ENCODE data around the gene AP2B1. TPM values are rescaled to one million over a fixed set of nuclear protein-coding genes. Genes with fewer than 3 reads are reported as not detected.

AP2B1 gene
- 74.9 and 77.3 TPM in 2 replicates for polyA plus RNA-seq (2013)

DNA sequence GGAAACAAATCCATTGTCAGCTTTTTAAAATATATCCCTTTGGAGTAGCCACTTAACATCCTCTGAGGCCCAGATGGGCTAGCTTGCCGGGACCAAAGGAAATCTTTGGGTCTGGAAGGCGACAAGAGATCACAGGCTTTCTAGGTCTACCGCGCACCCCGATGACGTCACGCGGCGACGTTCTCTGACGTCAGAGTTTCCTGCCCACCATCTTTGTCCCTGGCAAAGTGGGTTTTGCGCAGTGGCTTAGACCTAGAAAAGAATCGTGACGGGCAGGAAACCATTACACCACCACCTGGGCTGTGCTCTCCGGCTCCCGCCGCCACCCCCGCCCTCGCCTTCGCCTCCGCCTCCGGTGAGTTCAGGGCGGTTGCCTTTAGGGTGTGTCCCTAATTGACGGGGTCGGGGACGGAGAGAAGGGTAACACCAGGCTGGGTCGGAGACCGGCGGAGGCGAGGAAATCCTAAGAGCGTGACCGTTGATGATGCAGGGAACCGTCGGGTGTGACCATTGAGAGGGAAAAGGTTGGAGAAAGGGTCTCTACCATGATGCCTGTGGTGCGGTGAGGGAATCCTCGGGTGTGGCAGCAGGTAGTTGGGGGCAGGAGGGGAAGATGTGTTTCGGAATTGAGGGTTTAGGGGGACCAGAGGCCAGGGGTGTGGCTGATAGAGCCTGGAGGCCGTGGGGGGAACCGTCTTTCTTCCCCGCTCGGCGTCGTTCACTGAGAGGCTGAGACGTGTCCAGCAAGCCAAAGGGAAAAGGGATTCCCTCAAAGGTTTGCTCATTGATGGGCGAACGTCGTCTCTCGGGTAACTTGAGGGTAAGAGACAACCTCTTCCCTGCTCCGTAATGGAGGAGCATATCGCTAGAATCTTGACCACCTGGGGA is at the start of gene AP2B1:
TSS of gene AP2B1 (plus strand) at position 249 of the 888 bp plus-strand sequence. CDS start 6,709 bp downstream, outside the sequence.
- WGBS (ENCODE audit: extremely low coverage, insufficient coverage, insufficient read length): no CpG with 5 or more reads among the region's 50 CpGs
- H3K9me3 ChIP-seq (ENCODE audit: insufficient read depth, low read depth, low read length): no peaks in the 10 kb centered on the region
- H4K8ac ChIP-seq (ENCODE audit: low read depth, low read length): peak within 1 kb of the TSS; percentile 100
- H3K36me3 ChIP-seq (ENCODE audit: control insufficient read depth in 1 of 2, insufficient read depth in 2 of 2, low read length in 2 of 2): peaks cover 1% of the 10 kb centered on the region in 2 experiments
- peaks cover 2 to 4% of the 10 kb centered on the region in 2 experiments for H3K4me1 ChIP-seq (ENCODE audit: control insufficient read depth in 1 of 2, insufficient read depth in 2 of 2, low read length in 2 of 2)
- peak within 1 kb of the TSS; percentile 91 for H4K12ac ChIP-seq (ENCODE audit: low read depth, low read length)
- peak within 1 kb of the TSS; percentile 73 for H3K14ac ChIP-seq (ENCODE audit: low read length)
- peak within 1 kb of the TSS; percentile 50 for H2AK5ac ChIP-seq (ENCODE audit: low read length)
- H3K4me3 ChIP-seq (ENCODE audit: low read depth, low read length): peak within 1 kb of the TSS; percentile 85
- peak within 1 kb of the TSS; percentile 95 for H2AFZ ChIP-seq (ENCODE audit: insufficient read depth, low read length, poor library complexity)
- peaks cover 7% of the 10 kb centered on the region for H3K79me1 ChIP-seq (ENCODE audit: low read length)
- peak within 1 kb of the TSS; percentile 55 for H3K18ac ChIP-seq (ENCODE audit: low read length)
- peak within 1 kb of the TSS; percentile 71 for H3K4me2 ChIP-seq (ENCODE audit: low read length)
- peaks cover 8% of the 10 kb centered on the region for H3K79me2 ChIP-seq (ENCODE audit: control insufficient read depth, insufficient read depth, low read length, poor library complexity)
- H4K91ac ChIP-seq (ENCODE audit: low read depth, low read length): peak within 1 kb of the TSS; percentile 85
- peak within 1 kb of the TSS; percentile 80 for H3K4ac ChIP-seq (ENCODE audit: low read depth, low read length)
- no peaks in the 10 kb centered on the region for H3K27me3 ChIP-seq (ENCODE audit: insufficient read depth, low read length)
- H3K9ac ChIP-seq (ENCODE audit: low read length): peak within 1 kb of the TSS; percentile 77
- H2BK120ac ChIP-seq (ENCODE audit: insufficient read depth, low read length, poor library complexity): peak within 1 kb of the TSS; percentile 53
- H2BK5ac ChIP-seq (ENCODE audit: low read depth, low read length, poor library complexity): peak within 1 kb of the TSS; percentile 53
- H2BK12ac ChIP-seq (ENCODE audit: low read length): no peak within 1 kb of the TSS
- H3K23ac ChIP-seq (ENCODE audit: low read length): peak within 1 kb of the TSS; percentile 4
- peak; percentile 96 to 100 for DNase-seq
- H3K27ac ChIP-seq (ENCODE audit: low read depth, low read length): peak within 1 kb of the TSS; percentile 72

DNA sequence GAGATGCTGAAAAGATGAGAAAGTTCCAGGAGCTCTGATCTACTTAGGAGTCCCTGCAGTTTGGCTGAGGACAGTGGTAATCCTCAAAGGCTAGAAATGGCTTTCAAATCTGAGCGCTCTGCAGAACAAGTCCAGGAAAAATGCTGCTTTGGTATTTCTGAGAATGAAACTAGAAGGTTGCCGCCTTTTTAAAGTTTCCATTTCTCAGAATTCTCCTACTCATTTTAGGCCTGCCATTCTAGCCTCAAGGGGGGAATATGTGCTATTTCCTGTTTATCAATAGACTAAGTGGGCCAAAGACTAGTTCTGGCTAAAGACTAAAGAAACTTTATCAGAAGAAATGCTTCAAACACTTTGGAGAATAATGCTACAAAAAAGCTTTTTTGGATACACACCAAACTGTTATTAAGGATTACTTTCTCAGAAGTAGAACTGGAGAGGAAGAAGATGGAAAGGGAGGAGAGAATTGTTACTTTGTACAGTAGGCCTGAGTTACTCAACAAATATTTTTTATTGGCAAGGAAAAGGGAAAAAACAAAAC is 49.5 kb upstream of the AP2B1 start, which contains the start of gene SLFN12L:
TSS of gene SLFN12L (minus strand) at position 78 of the 541 bp plus-strand sequence. CDS start 15,314 bp downstream, outside the sequence.
- H3K4me3 ChIP-seq (ENCODE audit: low read depth, low read length): no peak within 1 kb of the TSS
- H3K18ac ChIP-seq (ENCODE audit: low read length): no peak within 1 kb of the TSS
- no CpG with 5 or more reads among the region's 2 CpGs for WGBS (ENCODE audit: extremely low coverage, insufficient coverage, insufficient read length)
- no peak within 1 kb of the TSS for H2AK5ac ChIP-seq (ENCODE audit: low read length)
- H3K23ac ChIP-seq (ENCODE audit: low read length): no peak within 1 kb of the TSS
- no peak within 1 kb of the TSS for H4K91ac ChIP-seq (ENCODE audit: low read depth, low read length)
- no peak for DNase-seq
- H2AFZ ChIP-seq (ENCODE audit: insufficient read depth, low read length, poor library complexity): no peak within 1 kb of the TSS
- no peaks in the 10 kb centered on the region for H3K79me2 ChIP-seq (ENCODE audit: control insufficient read depth, insufficient read depth, low read length, poor library complexity)
- no peaks in the 10 kb centered on the region for H3K4me1 ChIP-seq (ENCODE audit: control insufficient read depth in 1 of 2, insufficient read depth in 2 of 2, low read length in 2 of 2)
- H2BK5ac ChIP-seq (ENCODE audit: low read depth, low read length, poor library complexity): no peak within 1 kb of the TSS
- no peaks in the 10 kb centered on the region for H3K9me3 ChIP-seq (ENCODE audit: insufficient read depth, low read depth, low read length)
- no peak within 1 kb of the TSS for H3K9ac ChIP-seq (ENCODE audit: low read length)
- H3K4me2 ChIP-seq (ENCODE audit: low read length): no peak within 1 kb of the TSS
- no peak within 1 kb of the TSS for H2BK12ac ChIP-seq (ENCODE audit: low read length)
- no peak within 1 kb of the TSS for H3K14ac ChIP-seq (ENCODE audit: low read length)
- H3K27me3 ChIP-seq (ENCODE audit: insufficient read depth, low read length): no peaks in the 10 kb centered on the region
- no peaks in the 10 kb centered on the region for H3K36me3 ChIP-seq (ENCODE audit: control insufficient read depth in 1 of 2, insufficient read depth in 2 of 2, low read length in 2 of 2)
- H2BK120ac ChIP-seq (ENCODE audit: insufficient read depth, low read length, poor library complexity): no peak within 1 kb of the TSS
- no peak within 1 kb of the TSS for H4K8ac ChIP-seq (ENCODE audit: low read depth, low read length)
- no peak within 1 kb of the TSS for H4K12ac ChIP-seq (ENCODE audit: low read depth, low read length)
- H3K79me1 ChIP-seq (ENCODE audit: low read length): no peaks in the 10 kb centered on the region
- no peak within 1 kb of the TSS for H3K27ac ChIP-seq (ENCODE audit: low read depth, low read length)
- H3K4ac ChIP-seq (ENCODE audit: low read depth, low read length): no peak within 1 kb of the TSS

DNA sequence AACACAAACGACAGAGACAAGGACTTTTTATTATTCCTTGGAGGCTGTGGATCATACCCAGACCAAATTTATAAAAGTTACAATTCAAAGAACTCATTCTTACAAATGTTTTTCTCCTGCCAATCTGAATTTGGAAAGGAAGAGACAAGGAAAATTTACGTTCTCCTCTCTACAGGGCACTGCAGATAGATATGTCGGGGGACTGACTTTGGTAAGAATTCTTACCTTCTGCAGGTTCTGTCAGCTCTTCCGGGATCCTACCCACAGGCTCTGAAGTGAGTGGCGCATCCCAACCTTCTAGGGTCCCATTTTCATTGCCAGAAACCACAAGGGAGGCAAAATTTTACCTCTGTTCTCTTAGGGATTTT is 47.5 kb upstream of the AP2B1 start:
- no peak overlapping the region for H2BK120ac ChIP-seq (ENCODE audit: insufficient read depth, low read length, poor library complexity)
- no peak overlapping the region for H2BK12ac ChIP-seq (ENCODE audit: low read length)
- no peak overlapping the region for H4K12ac ChIP-seq (ENCODE audit: low read depth, low read length)
- no peak overlapping the region for H3K4me3 ChIP-seq (ENCODE audit: low read depth, low read length)
- H2AK5ac ChIP-seq (ENCODE audit: low read length): no peak overlapping the region
- H4K91ac ChIP-seq (ENCODE audit: low read depth, low read length): no peak overlapping the region
- no peak overlapping the region for H2AFZ ChIP-seq (ENCODE audit: insufficient read depth, low read length, poor library complexity)
- no peak overlapping the region for H2BK5ac ChIP-seq (ENCODE audit: low read depth, low read length, poor library complexity)
- H3K79me1 ChIP-seq (ENCODE audit: low read length): no peaks in the 10 kb centered on the region
- H3K9me3 ChIP-seq (ENCODE audit: insufficient read depth, low read depth, low read length): no peaks in the 10 kb centered on the region
- H3K23ac ChIP-seq (ENCODE audit: low read length): no peak overlapping the region
- no peak overlapping the region for H3K4ac ChIP-seq (ENCODE audit: low read depth, low read length)
- no peak overlapping the region for H3K14ac ChIP-seq (ENCODE audit: low read length)
- H3K4me1 ChIP-seq (ENCODE audit: control insufficient read depth in 1 of 2, insufficient read depth in 2 of 2, low read length in 2 of 2): no peaks in the 10 kb centered on the region
- no peaks in the 10 kb centered on the region for H3K79me2 ChIP-seq (ENCODE audit: control insufficient read depth, insufficient read depth, low read length, poor library complexity)
- no peak overlapping the region for H3K18ac ChIP-seq (ENCODE audit: low read length)
- no peak for DNase-seq
- no peak overlapping the region for H4K8ac ChIP-seq (ENCODE audit: low read depth, low read length)
- no peak overlapping the region for H3K4me2 ChIP-seq (ENCODE audit: low read length)
- H3K9ac ChIP-seq (ENCODE audit: low read length): no peak overlapping the region
- no peaks in the 10 kb centered on the region for H3K27me3 ChIP-seq (ENCODE audit: insufficient read depth, low read length)
- H3K27ac ChIP-seq (ENCODE audit: low read depth, low read length): no peak overlapping the region
- WGBS (ENCODE audit: extremely low coverage, insufficient coverage, insufficient read length): no CpG with 5 or more reads among the region's 5 CpGs
- no peaks in the 10 kb centered on the region for H3K36me3 ChIP-seq (ENCODE audit: control insufficient read depth in 1 of 2, insufficient read depth in 2 of 2, low read length in 2 of 2)

DNA sequence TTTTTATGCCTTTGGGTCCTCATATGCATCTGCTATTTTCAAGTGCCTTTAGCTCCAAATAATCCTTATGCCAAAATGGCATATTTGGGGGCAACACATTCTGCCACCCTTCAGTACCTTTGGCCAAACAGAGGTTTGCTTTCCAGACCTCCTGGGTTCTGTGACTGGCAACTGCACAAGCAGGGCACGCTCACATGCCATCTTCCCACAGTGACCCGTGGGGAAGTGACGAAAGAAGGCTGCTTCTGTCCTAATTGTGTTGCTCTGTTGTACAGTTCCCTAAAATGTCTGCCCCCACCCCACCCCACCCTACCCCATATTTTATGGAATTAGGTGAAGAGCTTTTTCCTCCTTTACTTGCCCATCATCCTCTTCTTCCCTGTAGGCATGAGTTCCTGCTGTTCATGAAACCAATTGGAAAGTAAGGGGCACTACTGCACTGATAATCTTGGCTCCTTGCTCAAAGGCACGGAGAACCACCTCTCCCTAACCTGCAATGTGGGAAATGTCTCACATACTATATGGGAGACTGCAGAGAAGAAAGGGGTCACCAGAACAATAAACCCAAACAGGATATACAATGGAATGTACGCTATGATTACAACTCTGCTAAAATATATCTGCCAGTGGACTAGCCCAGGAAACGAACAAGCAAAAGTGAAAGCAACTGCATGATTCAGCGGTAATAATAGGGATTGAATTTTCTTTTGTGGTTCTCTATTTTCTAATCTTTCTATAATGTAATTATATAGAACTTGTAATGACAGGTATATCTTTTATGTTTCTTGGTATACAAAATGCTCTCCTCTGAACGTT is 46.3 kb upstream of the AP2B1 start:
- no CpG with 5 or more reads among the region's 8 CpGs for WGBS (ENCODE audit: extremely low coverage, insufficient coverage, insufficient read length)
- Histone ChIP-seq H2BK120ac (ENCODE audit: insufficient read depth, low read length, poor library complexity) (no peak overlapping the region), H3K27ac (ENCODE audit: low read depth, low read length) (no peak overlapping the region), H3K79me1 (ENCODE audit: low read length) (no peaks in the 10 kb centered on the region), H3K9ac (ENCODE audit: low read length) (no peak overlapping the region), H3K14ac (ENCODE audit: low read length) (no peak overlapping the region), H3K79me2 (ENCODE audit: control insufficient read depth, insufficient read depth, low read length, poor library complexity) (no peaks in the 10 kb centered on the region), H3K23ac (ENCODE audit: low read length) (no peak overlapping the region), H3K4me3 (ENCODE audit: low read depth, low read length) (no peak overlapping the region), H3K4ac (ENCODE audit: low read depth, low read length) (no peak overlapping the region), H4K91ac (ENCODE audit: low read depth, low read length) (no peak overlapping the region), H3K18ac (ENCODE audit: low read length) (no peak overlapping the region), H3K9me3 (ENCODE audit: insufficient read depth, low read depth, low read length) (no peaks in the 10 kb centered on the region), H3K4me2 (ENCODE audit: low read length) (no peak overlapping the region), H4K8ac (ENCODE audit: low read depth, low read length) (no peak overlapping the region), H3K4me1 (ENCODE audit: control insufficient read depth in 1 of 2, insufficient read depth in 2 of 2, low read length in 2 of 2) (no peaks in the 10 kb centered on the region), H2BK5ac (ENCODE audit: low read depth, low read length, poor library complexity) (no peak overlapping the region), H2BK12ac (ENCODE audit: low read length) (no peak overlapping the region), H2AK5ac (ENCODE audit: low read length) (no peak overlapping the region), H3K36me3 (ENCODE audit: control insufficient read depth in 1 of 2, insufficient read depth in 2 of 2, low read length in 2 of 2) (no peaks in the 10 kb centered on the region), H2AFZ (ENCODE audit: insufficient read depth, low read length, poor library complexity) (no peak overlapping the region), H3K27me3 (ENCODE audit: insufficient read depth, low read length) (no peaks in the 10 kb centered on the region), H4K12ac (ENCODE audit: low read depth, low read length) (no peak overlapping the region)
- peak in 1 of 2 donors; percentile 2 for DNase-seq

All from trophoblast cell (in vitro differentiated cells and primary cell).